Small intestine (tissue), 7 donors: ENCODE measurements around the gene PLEKHG4. TPM values are rescaled to one million over a fixed set of nuclear protein-coding genes. Genes with fewer than 3 reads are reported as not detected.

ENCODE experiments used
- DNase-seq, 2 donors: peaks; one replicate each; pipeline versions ENCODE4 v3.0.0 to v3.0.0-alpha.2; 2013
- FAIRE-seq: peaks from 2 replicates; lab custom pipeline; 2012; peaks lifted over from hg19 to GRCh38; lab: Jason Lieb, UNC
- H3K27ac ChIP-seq, 3 donors: one replicate each; pipeline ENCODE4 v1.5.1; 2013; ENCODE audit warnings: low read length in 2 of 3, mild to moderate bottlenecking in 2 of 3, control low read depth in 1 of 3, inconsistent platforms in 1 of 3, low read depth in 1 of 3, moderate library complexity in 1 of 3
- H3K27me3 ChIP-seq, 3 donors: one replicate each; pipeline ENCODE4 v1.6.1; 2013; ENCODE audit warnings: low read length in 3 of 3, inconsistent platforms in 1 of 3; ENCODE audit not compliant: control insufficient read depth in 3 of 3, insufficient read depth in 3 of 3
- H3K36me3 ChIP-seq, 3 donors: one replicate each; pipeline ENCODE4 v1.6.1; 2013; ENCODE audit warnings: low read length in 3 of 3, inconsistent platforms in 1 of 3, low read depth in 1 of 3, mild to moderate bottlenecking in 1 of 3, moderate library complexity in 1 of 3; ENCODE audit not compliant: control insufficient read depth in 3 of 3, insufficient read depth in 2 of 3
- H3K4me1 ChIP-seq, 3 donors: one replicate each; pipeline ENCODE4 v1.6.1; 2013; ENCODE audit warnings: low read length in 2 of 3, inconsistent platforms in 1 of 3, low read depth in 1 of 3, mild to moderate bottlenecking in 1 of 3, moderate library complexity in 1 of 3; ENCODE audit not compliant: control insufficient read depth in 3 of 3, insufficient read depth in 2 of 3
- H3K4me3 ChIP-seq, 3 donors: one replicate each; pipeline ENCODE4 v1.5.1; 2013; ENCODE audit warnings: low read length in 3 of 3, control low read depth in 1 of 3, inconsistent platforms in 1 of 3, low read depth in 1 of 3, mild to moderate bottlenecking in 1 of 3, moderate library complexity in 1 of 3
- H3K9me3 ChIP-seq, 2 donors: one replicate each; pipeline ENCODE4 v1.6.1; 2013; ENCODE audit warnings: low read depth in 1 of 2, low read length in 1 of 2; ENCODE audit not compliant: control insufficient read depth in 2 of 2, insufficient read depth in 1 of 2
- WGBS, 3 donors: extraction: QIAGEN DNeasy Blood & Tissue Kit; methylation state at CpG; one replicate each; pipeline ENCODE4 v1.1.7; 2013; 5-methylcytosine and 5-hydroxymethylcytosine counted together
- polyA plus RNA-seq, 4 donors: library from polyadenylated mRNA; stranded (reverse) in 3 of 4; unstranded in 1 of 4; fragments of 200-250 nt in 3 of 4; fragments of 120-200 nt in 1 of 4; gene quantifications; one replicate each; pipeline versions ENCODE4 v1.2.1 to v1.2.3, GENCODE V29; 2013
- donor health status: healthy with polysubstance abuse.
- donor health status: control.
- donor health status: control.
- donor health status: Bipolar disorder and iron deficiency.
- donor health status: healthy.

The PLEKHG4 gene
- polyA plus RNA-seq, 4 donors, result 1.6 to 7.9 (median 4.9) TPM

DNA sequence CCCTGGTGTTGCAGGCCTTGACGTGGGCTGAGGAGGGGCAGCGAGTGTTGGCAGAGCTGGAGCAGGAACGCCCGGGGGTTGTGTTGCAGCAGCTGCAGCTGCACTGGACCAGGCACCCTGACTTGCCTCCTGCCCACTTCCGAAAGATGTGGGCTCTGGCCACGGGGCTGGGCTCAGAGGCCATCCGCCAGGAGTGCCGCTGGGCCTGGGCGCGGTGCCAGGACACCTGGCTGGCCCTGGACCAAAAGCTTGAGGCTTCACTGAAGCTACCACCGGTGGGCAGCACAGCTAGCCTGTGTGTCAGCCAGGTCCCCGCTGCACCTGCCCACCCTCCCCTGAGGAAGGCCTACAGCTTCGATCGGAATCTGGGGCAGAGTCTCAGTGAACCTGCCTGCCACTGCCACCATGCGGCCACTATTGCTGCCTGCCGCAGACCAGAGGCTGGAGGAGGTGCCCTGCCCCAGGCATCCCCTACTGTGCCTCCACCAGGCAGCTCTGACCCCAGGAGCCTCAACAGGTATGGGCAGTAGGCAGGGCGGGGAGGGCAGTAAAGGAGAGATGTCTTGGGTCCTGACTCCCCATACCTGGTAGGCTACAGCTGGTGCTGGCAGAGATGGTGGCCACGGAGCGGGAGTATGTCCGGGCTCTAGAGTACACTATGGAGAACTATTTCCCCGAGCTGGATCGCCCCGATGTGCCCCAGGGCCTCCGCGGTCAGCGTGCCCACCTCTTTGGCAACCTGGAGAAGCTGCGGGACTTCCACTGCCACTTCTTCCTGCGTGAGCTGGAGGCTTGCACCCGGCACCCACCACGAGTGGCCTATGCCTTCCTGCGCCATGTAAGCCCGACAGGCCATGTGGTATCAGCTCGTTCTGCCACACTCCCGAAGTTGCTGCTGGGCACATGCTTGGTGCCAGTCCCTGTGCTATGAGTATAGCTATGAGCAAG, 5.6 kb downstream of the PLEKHG4 start:
- no peak overlapping the region for H3K4me3 ChIP-seq
- 56 to 77% (median 67%) methylated on average over 30 to 34 of the region's 34 CpGs for WGBS, 3 donors
- H3K36me3 ChIP-seq, result peaks cover 0 to 42% (median 0%) of the 10 kb centered on the region in 3 donors
- no peak overlapping the region for H3K27ac ChIP-seq
- DNase-seq (peak; percentile 33 to 55), FAIRE-seq (no peak)
- H3K4me1 ChIP-seq, result no peaks in the 10 kb centered on the region
- no peaks in the 10 kb centered on the region for H3K27me3 ChIP-seq
- no peaks in the 10 kb centered on the region for H3K9me3 ChIP-seq

DNA sequence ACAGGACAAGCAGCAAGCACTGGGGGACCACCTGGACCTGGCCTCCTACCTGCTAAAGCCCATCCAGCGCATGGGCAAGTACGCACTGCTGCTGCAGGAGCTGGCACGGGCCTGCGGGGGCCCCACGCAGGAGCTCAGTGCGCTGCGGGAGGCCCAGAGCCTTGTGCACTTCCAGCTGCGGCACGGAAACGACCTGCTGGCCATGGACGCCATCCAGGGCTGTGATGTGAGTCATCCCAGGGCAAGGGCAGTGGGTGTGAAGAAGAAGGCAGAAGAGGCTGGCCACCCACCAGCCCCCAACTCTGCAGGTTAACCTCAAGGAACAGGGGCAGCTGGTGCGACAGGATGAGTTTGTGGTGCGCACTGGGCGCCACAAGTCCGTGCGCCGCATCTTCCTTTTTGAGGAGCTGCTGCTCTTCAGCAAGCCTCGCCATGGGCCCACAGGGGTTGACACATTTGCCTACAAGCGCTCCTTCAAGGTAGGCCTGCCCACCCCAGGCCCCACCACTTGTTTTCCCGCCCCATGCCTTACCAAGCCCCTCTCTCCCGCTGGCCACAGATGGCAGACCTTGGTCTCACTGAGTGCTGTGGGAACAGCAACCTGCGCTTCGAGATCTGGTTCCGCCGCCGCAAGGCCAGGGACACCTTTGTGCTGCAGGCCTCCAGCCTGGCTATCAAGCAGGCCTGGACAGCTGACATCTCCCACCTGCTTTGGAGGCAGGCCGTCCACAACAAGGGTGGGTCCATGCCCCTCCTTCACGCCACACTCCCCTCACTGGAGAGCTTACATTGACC, 7.3 kb downstream of the PLEKHG4 start:
- WGBS, 3 donors, result 92 to 95% (median 93%) methylated on average over 28 of the region's 28 CpGs
- FAIRE-seq (no peak), DNase-seq (no peak)
- peaks cover 0 to 39% (median 0%) of the 10 kb centered on the region in 3 donors for H3K36me3 ChIP-seq
- no peak overlapping the region for H3K27ac ChIP-seq
- no peaks in the 10 kb centered on the region for H3K27me3 ChIP-seq
- H3K9me3 ChIP-seq, result no peaks in the 10 kb centered on the region
- no peaks in the 10 kb centered on the region for H3K4me1 ChIP-seq
- no peak overlapping the region for H3K4me3 ChIP-seq

DNA sequence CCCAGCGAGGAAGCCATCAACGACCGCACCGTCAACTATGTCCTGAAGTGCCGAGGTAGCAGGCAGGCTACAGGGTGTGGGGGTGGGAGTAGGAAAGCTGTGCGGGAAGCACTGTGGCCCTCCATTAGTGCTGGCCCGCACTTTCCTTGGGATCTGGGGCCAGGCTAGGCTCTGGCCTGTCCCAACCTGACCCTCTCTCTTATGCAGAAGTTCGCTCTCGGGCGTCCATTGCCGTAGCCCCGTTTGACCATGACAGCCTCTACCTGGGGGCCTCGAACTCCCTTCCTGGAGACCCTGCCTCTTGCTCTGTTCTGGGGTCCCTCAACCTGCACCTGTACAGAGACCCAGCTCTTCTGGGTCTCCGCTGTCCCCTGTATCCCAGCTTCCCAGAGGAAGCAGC, 8.6 kb downstream of the PLEKHG4 start:
- H3K36me3 ChIP-seq, result peaks cover 0 to 31% (median 0%) of the 10 kb centered on the region in 3 donors
- H3K27ac ChIP-seq, result no peak overlapping the region
- FAIRE-seq, result no peak
- H3K9me3 ChIP-seq, result no peaks in the 10 kb centered on the region
- H3K4me1 ChIP-seq, result no peaks in the 10 kb centered on the region
- DNase-seq, result no peak
- H3K4me3 ChIP-seq, result no peak overlapping the region
- H3K27me3 ChIP-seq, result no peaks in the 10 kb centered on the region
- 95 to 97% (median 95%) methylated on average over 14 of the region's 14 CpGs for WGBS, 3 donors

DNA sequence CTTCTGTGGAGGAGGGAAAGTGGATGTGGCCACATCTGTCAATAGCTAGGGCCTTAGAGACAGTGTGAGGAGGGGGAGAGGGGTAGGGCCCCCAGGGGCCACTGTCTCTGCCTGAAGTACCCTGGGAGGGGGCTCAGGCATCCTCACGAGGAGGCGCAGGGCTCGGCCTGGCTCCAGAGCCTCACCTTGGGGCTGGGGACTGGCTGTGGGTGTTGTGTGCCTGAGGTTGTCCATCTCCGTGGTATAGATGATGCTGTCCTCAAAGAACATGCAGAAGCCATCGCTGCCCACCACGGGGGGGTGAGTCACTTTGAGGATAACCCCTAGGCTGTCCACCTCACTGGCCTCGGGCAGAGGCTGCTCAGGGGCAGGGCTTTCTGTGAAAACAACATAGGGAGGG, 12.1 kb downstream of the PLEKHG4 start:
- Histone ChIP-seq H3K9me3 (no peaks in the 10 kb centered on the region), H3K27me3 (no peaks in the 10 kb centered on the region), H3K27ac (no peak overlapping the region), H3K4me3 (no peak overlapping the region), H3K4me1 (no peaks in the 10 kb centered on the region), H3K36me3 (peaks cover 0 to 16% (median 0%) of the 10 kb centered on the region in 3 donors)
- whole genome bisulfite sequencing, 3 donors, result 82 to 88% (median 88%) methylated on average over 5 to 7 of the region's 7 CpGs
- no peak for DNase-seq
- no peak for FAIRE-seq

DNA sequence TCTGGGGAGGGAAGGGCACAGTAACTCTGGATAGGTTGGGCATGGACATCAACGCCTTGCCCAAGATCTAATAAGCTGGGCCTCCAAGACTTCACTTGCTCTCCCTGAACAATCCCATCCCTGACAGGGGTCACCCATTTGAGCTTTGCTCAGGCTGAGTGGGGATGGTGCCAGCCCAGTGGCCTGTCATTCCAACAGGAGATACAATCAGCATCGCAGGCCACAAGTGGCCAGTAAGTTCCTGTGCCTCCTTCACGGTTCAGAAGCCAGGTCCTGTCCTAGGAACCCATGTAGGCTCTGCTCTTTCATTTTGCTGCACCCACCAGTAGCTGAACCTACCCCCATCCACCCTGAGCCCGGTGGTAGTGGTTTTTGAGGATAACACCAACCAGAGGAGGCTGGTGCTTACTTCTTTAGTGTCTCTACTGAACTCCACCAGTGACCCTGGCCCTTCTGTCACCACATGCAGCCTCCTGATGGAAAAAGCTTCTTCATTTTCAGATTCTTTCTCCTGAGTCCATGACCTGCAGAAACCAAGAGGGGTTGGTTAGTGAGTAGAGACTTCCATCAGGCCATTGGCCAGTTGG, 14.9 kb downstream of the PLEKHG4 start:
- Histone ChIP-seq H3K4me1 (no peaks in the 10 kb centered on the region), H3K4me3 (no peak overlapping the region), H3K27ac (no peak overlapping the region), H3K36me3 (no peaks in the 10 kb centered on the region), H3K9me3 (no peaks in the 10 kb centered on the region), H3K27me3 (no peaks in the 10 kb centered on the region)
- DNase-seq, result no peak
- 74 to 89% (median 87%) methylated on average over 4 of the region's 4 CpGs for WGBS, 3 donors
- no peak for FAIRE-seq

DNA sequence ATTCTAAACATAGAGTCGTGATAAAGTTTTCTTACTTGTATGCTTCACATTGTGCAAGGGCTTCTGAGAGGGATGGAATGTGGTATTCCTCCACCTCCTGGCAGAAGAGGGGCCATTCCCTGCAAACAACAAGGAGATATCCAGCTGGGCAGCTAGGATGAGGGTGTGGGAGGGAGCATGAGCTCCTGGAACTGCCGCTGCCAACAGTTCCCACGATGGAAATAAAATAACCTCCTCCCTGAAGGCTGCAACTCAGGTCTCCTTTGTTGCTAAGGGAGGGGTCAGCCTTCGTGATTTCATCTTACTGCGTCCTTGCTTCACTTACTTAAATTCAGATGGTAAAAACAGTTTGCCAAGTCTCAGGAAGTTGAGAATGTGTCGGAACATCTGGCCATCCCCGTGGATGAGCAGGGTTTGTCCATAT, 15.6 kb downstream of the PLEKHG4 start:
- Histone ChIP-seq H3K4me1 (no peaks in the 10 kb centered on the region), H3K36me3 (no peaks in the 10 kb centered on the region), H3K27ac (no peak overlapping the region), H3K9me3 (no peaks in the 10 kb centered on the region), H3K27me3 (no peaks in the 10 kb centered on the region), H3K4me3 (no peak overlapping the region)
- FAIRE-seq (no peak), DNase-seq (no peak)
- 59 to 74% (median 74%) methylated on average over 7 of the region's 7 CpGs for WGBS, 3 donors

DNA sequence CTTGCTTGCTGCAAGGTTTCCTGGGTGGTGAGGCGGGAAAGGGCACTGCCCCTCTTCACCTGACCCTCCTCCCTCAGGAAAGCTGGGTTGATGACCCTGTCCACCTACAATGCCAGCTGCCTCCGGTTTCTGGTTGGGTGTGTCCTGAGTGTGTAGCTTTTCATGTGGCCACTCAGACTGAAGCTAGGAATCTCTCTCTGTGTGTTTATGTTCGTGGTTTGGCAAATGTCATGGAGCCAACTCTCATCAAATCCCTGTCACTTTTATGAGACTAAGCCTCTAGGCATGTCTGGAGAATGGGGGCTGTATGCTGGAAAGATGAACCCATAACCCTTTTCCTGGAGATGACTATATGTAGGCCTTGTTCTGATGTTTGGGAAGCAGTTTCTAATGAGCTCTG, 17.1 kb downstream of the PLEKHG4 start:
- 34 to 59% (median 49%) methylated on average over 3 of the region's 3 CpGs for WGBS, 3 donors
- no peak for DNase-seq
- no peak for FAIRE-seq
- Histone ChIP-seq H3K27ac (no peak overlapping the region), H3K27me3 (no peaks in the 10 kb centered on the region), H3K4me3 (no peak overlapping the region), H3K9me3 (no peaks in the 10 kb centered on the region), H3K4me1 (no peaks in the 10 kb centered on the region), H3K36me3 (no peaks in the 10 kb centered on the region)

DNA sequence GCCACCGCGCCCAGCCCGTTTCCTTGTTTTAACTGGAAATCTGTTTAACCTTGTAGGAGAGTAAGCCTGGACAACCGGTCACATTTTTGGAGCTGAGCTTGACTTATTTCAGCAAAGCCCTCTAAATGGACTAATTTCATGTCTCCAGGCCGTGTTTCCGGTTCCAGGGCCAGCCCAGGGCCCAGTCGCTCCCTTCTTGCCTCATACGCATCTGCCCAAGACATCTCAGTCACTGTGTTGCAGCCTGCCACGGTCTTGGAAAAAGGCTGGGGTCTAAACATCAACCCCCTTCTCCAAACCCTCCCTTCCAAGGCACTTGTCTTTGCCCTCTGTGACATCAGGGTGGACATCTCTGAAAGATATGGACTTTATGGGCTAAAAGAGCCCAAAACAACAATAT, 18.9 kb downstream of the PLEKHG4 start:
- DNase-seq (no peak), FAIRE-seq (no peak)
- Histone ChIP-seq H3K9me3 (no peaks in the 10 kb centered on the region), H3K4me1 (no peaks in the 10 kb centered on the region), H3K27ac (no peak overlapping the region), H3K27me3 (no peaks in the 10 kb centered on the region), H3K36me3 (no peaks in the 10 kb centered on the region), H3K4me3 (no peak overlapping the region)
- 91 to 96% (median 94%) methylated on average over 9 of the region's 9 CpGs for WGBS, 3 donors
